Panc1 (cell line): Measurements from ENCODE around the gene NUP98. TPM values are rescaled to one million over a fixed set of nuclear protein-coding genes. Genes with fewer than 3 reads are reported as not detected.

Source experiments
- ATAC-seq: fragments of 200-7000 bp; cut with Tn5 transposase; 2 replicates; pipeline ENCODE4 v1.9.1; 2020; ENCODE audit warnings: mild to moderate bottlenecking, moderate library complexity
- BruUV-seq: library from RNA; stranded (reverse); fragments of 400-500 nt; replicated peaks from 2 replicates; lab custom pipeline; 2021; lab: Mats Ljungman, UMichigan
- CTCF ChIA-PET: fragments of 300-600 bp; sonication (Branson Sonifier 250); formaldehyde crosslinking; loops from one replicate; lab custom pipeline; 2022; ENCODE audit warnings: antibody characterized with exemption; lab: Charles Lee
- POLR2A ChIA-PET: fragments of 300-600 bp; sonication (Branson Sonifier 250); formaldehyde crosslinking; loops from one replicate; lab custom pipeline; 2022; ENCODE audit warnings: antibody characterized with exemption; lab: Charles Lee
- DNase-seq: peaks from one replicate; pipeline ENCODE4 v3.0.0-alpha.2; 2010; ENCODE audit warnings: low read depth, low spot score
- H3K27ac ChIP-seq: 2 replicates; pipeline ENCODE4 v1.5.1; 2011; ENCODE audit warnings: mild to moderate bottlenecking, low read length, inconsistent platforms
- H3K27me3 ChIP-seq: fragments of 200-500 bp; sonication (Bioruptor generic); 2 replicates; pipeline ENCODE4 v1.6.0; 2014; ENCODE audit warnings: low read length, inconsistent platforms; ENCODE audit not compliant: control insufficient read depth, insufficient read depth
- H3K36me3 ChIP-seq: fragments of 200-500 bp; sonication (Bioruptor generic); 2 replicates; pipeline ENCODE4 v1.5.1; 2014; ENCODE audit warnings: inconsistent platforms, mild to moderate bottlenecking, low read length, moderate library complexity; ENCODE audit not compliant: control insufficient read depth, insufficient read depth
- H3K4me1 ChIP-seq: 2 replicates; pipeline ENCODE4 v1.5.1; 2011; ENCODE audit warnings: inconsistent platforms, mild to moderate bottlenecking, low read length, moderate library complexity; ENCODE audit not compliant: control insufficient read depth, insufficient read depth
- H3K4me3 ChIP-seq, 2 experiments: 2 replicates each; pipeline ENCODE4 v1.5.1; 2011 to 2012; ENCODE audit warnings: low read depth in 2 of 2, low read length in 2 of 2, mild to moderate bottlenecking in 2 of 2, inconsistent platforms in 1 of 2, moderate library complexity in 1 of 2
- H3K9me3 ChIP-seq: fragments of 200-500 bp; sonication (Bioruptor generic); 2 replicates; pipeline ENCODE4 v1.5.1; 2014; ENCODE audit warnings: low read depth, mild to moderate bottlenecking, inconsistent platforms, low read length, moderate library complexity; ENCODE audit not compliant: control insufficient read depth, insufficient read depth
- POLR2AphosphoS5 ChIP-seq: IDR thresholded peaks from 2 replicates; pipeline ENCODE4 v1.6.1; 2012; ENCODE audit warnings: mild to moderate bottlenecking, low read depth, low read length, moderate library complexity
- SIN3A ChIP-seq: IDR thresholded peaks from 2 replicates; pipeline ENCODE4 v1.6.1; 2012; ENCODE audit warnings: low read depth, mild to moderate bottlenecking, low read length, moderate library complexity, borderline replicate concordance; ENCODE audit not compliant: insufficient read depth
- TCF7L2 ChIP-seq: IDR thresholded peaks from 2 replicates; pipeline ENCODE4 v1.6.1; 2011; ENCODE audit warnings: mild to moderate bottlenecking, low read depth, low read length, inconsistent platforms
- in situ Hi-C: cut with HindIII; loops from 2 replicates; pipeline ENCODE4 v1.10.0; 2016; ENCODE audit warnings: low sequenced_read_pairs, low pct_unique_long_range_greater_than_20kb
- intact Hi-C: fragments of 100-400 bp; cut with micrococcal nuclease; formaldehyde crosslinking; loops from one replicate; pipeline ENCODE4 v1.10.0; 2022; ENCODE audit not compliant: unreplicated experiment
- total RNA-seq: library from RNA; stranded (reverse); gene quantifications from one replicate; pipeline ENCODE4 v1.2.1, GENCODE V29; 2021; ENCODE audit not compliant: unreplicated experiment
- TF ChIP-seq, protein P1 (sequence below), 2 experiments: IDR thresholded peaks; 2 replicates each; pipeline ENCODE4 v1.6.1; 2011 to 2012; ENCODE audit warnings: low read depth in 2 of 2, control low read depth in 1 of 2, low read length in 1 of 2, mild to moderate bottlenecking in 1 of 2, moderate library complexity in 1 of 2; ENCODE audit not compliant: insufficient read depth in 1 of 2
- TF ChIP-seq, protein P2 (sequence below): fragments of 450-650 bp; IDR thresholded peaks from 2 replicates; pipeline ENCODE4 v1.5.1; 2017; ENCODE audit warnings: mild to moderate bottlenecking

The NUP98 gene
- total RNA-seq, 1 experiment from 2014 or later = 244 TPM

DNA sequence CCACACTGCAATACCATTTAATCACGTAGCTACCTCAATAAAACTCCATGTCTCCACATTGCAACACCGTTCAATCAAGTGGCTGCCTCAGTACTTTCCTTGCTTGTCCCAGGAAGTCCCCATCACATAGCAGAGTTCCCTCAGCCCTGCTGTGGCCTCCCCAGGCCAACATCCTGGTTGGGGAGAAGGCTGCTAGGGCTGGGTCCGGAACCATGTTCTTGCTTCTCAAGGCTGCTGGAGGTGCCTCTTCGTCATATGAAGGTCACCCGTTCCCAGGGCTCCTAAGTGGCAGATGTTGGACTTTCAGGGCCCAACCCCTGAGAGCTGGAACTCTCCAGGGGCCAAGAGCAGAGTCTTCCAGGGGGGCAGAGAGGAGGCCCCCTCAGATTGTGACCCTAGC lies 158.8 kb downstream of the NUP98 start:
- Histone ChIP-seq H3K27me3 (peaks cover 6% of the 10 kb centered on the region; the same call in 1 of the 2 replicates), H3K4me1 (peaks cover 11% of the 10 kb centered on the region; the same call in 1 of the 2 replicates), H3K9me3 (no peaks in the 10 kb centered on the region), H3K4me3 (no peak overlapping the region), H3K27ac (no peak overlapping the region), H3K36me3 (no peaks in the 10 kb centered on the region)
- DNase-seq = no peak
- POLR2A ChIA-PET = no interaction called here
- CTCF ChIA-PET = no interaction called here
- in situ Hi-C loops (no loop called here), intact Hi-C loops (no loop called here)
- TF ChIP-seq, protein P1, sequence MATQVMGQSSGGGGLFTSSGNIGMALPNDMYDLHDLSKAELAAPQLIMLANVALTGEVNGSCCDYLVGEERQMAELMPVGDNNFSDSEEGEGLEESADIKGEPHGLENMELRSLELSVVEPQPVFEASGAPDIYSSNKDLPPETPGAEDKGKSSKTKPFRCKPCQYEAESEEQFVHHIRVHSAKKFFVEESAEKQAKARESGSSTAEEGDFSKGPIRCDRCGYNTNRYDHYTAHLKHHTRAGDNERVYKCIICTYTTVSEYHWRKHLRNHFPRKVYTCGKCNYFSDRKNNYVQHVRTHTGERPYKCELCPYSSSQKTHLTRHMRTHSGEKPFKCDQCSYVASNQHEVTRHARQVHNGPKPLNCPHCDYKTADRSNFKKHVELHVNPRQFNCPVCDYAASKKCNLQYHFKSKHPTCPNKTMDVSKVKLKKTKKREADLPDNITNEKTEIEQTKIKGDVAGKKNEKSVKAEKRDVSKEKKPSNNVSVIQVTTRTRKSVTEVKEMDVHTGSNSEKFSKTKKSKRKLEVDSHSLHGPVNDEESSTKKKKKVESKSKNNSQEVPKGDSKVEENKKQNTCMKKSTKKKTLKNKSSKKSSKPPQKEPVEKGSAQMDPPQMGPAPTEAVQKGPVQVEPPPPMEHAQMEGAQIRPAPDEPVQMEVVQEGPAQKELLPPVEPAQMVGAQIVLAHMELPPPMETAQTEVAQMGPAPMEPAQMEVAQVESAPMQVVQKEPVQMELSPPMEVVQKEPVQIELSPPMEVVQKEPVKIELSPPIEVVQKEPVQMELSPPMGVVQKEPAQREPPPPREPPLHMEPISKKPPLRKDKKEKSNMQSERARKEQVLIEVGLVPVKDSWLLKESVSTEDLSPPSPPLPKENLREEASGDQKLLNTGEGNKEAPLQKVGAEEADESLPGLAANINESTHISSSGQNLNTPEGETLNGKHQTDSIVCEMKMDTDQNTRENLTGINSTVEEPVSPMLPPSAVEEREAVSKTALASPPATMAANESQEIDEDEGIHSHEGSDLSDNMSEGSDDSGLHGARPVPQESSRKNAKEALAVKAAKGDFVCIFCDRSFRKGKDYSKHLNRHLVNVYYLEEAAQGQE (IDR thresholded peaks at IDR 0.05; ENCODE audit: insufficient read depth in 1 of 2, low read depth in 2 of 2, low read length in 1 of 2) = no peak
- TF ChIP-seq SIN3A (no peak), TCF7L2 (no peak), POLR2AphosphoS5 (no peak)
- TF ChIP-seq, protein P2, sequence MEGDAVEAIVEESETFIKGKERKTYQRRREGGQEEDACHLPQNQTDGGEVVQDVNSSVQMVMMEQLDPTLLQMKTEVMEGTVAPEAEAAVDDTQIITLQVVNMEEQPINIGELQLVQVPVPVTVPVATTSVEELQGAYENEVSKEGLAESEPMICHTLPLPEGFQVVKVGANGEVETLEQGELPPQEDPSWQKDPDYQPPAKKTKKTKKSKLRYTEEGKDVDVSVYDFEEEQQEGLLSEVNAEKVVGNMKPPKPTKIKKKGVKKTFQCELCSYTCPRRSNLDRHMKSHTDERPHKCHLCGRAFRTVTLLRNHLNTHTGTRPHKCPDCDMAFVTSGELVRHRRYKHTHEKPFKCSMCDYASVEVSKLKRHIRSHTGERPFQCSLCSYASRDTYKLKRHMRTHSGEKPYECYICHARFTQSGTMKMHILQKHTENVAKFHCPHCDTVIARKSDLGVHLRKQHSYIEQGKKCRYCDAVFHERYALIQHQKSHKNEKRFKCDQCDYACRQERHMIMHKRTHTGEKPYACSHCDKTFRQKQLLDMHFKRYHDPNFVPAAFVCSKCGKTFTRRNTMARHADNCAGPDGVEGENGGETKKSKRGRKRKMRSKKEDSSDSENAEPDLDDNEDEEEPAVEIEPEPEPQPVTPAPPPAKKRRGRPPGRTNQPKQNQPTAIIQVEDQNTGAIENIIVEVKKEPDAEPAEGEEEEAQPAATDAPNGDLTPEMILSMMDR = no peak
- BruUV-seq = no TSS peak
- no peak for ATAC-seq

DNA sequence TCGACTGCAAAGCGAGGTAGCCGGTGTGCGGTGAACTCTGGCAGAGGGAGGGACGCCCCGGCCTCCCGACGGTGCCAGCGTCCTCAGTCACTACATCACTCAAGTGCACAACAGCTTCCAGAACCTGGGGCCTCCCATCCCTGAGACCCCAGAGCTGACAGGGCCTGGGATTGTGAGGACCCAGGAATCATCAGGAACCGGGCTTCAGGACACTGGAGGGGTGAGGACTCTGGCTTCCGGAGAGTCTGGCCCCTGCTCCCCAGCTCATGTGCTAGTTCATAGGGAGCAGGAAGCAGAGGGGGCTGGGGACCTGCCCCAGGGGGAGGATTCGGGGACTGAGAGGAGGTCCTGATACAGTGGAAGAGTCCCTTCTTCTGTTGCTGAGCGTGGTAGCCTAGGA lies 160.2 kb downstream of the NUP98 start:
- no peak for DNase-seq
- no TSS peak for BruUV-seq

More for the DNA sequence above, 160.2 kb downstream of the NUP98 start:
- in situ Hi-C loops = no loop called here
- intact Hi-C loops = no loop called here
- ChIA-PET CTCF (no interaction called here), POLR2A (no interaction called here)
- 0 out of 2 replicates have a peak, but pooled peaks cover 4% of the 10 kb centered on the region for H3K4me1 ChIP-seq
- H3K4me3 ChIP-seq = no peak overlapping the region
- TF ChIP-seq, protein P2 = no peak
- no peak for TF ChIP-seq SIN3A
- TF ChIP-seq, protein P1 (IDR thresholded peaks at IDR 0.05; ENCODE audit: insufficient read depth in 1 of 2, low read depth in 2 of 2, low read length in 1 of 2) = no peak
- TF ChIP-seq TCF7L2 = no peak
- no peak for TF ChIP-seq POLR2AphosphoS5
- H3K9me3 ChIP-seq = no peaks in the 10 kb centered on the region
- H3K36me3 ChIP-seq = no peaks in the 10 kb centered on the region
- H3K27ac ChIP-seq = no peak overlapping the region
- H3K27me3 ChIP-seq = 0 out of 2 replicates have a peak, but pooled peaks cover 4% of the 10 kb centered on the region
- no peak for ATAC-seq
